ENCODE data around the gene ARHGAP15.

- TF ChIP-seq CTCF (IDR thresholded peaks at IDR 0.05; ENCODE audit: low read length) (no peak), EZH2phosphoT487 (IDR thresholded peaks at IDR 0.05; ENCODE audit: low read length) (no peak)
Measured at GRCh38 chr2:143474586-143474985, 345.4 kb downstream of the ARHGAP15 start.

All from MM.1S (cell line).